Measurements from ENCODE around the gene IL1RAP.
A peak's percentile ranks its signal among the peaks of the same experiment; 100 is the strongest.
"Not testable (repeated sequence)": the region's sequence is repeated elsewhere in the genome, so short reads cannot be mapped to it uniquely, and the experiment has no call there.

IL1RAP gene

GRCh38 chr3:190514413-190515153, 698 bp downstream of the IL1RAP start:
- DNase-seq: peak; percentile 68

DNA sequence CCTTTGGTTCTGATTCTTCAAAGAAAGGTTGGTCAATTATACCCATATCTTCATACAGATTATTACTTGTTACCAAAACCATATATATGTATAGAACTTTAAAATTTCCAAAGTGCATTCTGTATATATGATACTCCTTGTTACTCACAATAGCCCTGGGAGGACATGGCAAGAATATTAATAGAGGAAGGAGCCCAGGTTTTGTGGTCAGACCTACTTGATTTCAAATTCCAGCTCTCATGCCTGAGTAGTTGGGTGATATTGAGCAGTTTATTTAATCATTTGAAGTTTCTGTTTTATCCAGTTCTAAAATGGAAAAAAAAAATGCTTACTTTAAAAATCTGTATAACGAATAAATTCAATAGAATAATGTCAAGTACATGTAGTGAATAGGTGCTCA, 2.5 kb downstream of the IL1RAP start:
- no peak for DNase-seq

DNA sequence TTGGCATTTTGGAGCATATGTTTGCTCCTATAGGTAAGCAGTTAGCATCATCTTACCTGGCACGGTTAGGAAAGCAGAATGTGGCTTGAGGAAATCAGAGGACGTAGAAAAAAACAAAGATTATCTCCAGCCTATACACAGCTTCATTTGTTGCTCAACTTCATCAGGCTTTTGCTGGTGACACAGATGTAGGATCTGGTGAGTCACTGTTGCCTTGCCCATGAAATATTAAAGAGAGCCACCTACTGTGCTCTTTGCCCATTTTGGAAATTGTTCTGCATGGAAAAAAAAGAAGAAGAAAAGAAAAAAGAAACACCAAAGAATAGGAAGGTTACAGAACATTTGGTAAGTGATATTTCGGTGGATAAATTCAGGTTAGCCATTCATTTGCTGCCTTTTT, 3.8 kb downstream of the IL1RAP start:
- DNase-seq: no peak

- DNase-seq: not testable (repeated sequence)
These were observed 4.6 kb downstream of the IL1RAP start for GRCh38 chr3:190518531-190518930.

- no peak for DNase-seq
These were observed 6.0 kb downstream of the IL1RAP start for GRCh38 chr3:190519886-190520285.

DNA sequence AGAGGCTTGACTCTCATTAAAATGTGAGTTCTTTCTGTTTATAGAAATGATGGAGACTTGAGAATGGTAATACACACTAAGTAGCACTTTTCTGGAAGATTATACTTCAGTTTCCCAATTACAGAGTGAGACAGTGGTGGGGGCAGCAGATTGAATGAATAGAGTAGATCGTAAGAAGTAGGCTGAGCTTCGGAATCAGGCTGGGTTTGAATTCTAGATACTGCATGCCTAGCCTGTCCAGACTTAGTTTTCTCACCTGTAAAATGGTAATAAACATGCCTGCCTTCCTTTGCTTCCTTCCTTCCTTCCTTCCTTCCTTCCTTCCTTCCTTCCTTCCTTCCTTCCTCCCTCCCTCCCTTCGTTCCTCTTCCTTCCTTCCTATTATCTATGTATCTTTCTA, 8.1 kb downstream of the IL1RAP start:
- no peak for DNase-seq

DNA sequence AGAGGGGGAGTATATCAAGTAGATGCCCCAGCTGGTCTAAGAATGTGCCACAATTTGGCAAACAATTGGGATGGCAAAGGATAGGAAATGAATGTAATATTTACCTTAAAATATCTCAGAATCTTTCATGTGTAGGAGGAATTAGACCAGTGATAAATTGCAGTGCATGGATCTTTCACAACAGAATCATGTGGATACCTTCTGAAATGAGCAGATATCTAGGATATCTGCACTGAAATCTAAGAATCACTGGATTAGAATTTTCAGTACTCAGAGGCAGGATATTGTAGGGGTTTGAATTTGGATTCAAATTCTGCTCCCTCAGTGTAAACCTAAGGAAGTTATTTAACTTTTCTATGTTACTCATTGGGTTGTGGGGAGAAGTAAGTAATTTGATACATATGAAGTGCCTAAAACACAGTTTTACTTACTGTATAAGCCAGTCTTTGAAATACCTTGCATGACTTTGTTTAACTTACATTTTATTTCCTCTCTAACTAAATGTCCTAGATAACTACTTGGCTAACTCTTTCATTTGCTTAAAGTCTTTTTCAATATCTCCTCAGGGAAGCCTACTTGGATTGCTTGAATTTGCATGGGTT, 8.8 kb downstream of the IL1RAP start:
- DNase-seq: no peak

DNA sequence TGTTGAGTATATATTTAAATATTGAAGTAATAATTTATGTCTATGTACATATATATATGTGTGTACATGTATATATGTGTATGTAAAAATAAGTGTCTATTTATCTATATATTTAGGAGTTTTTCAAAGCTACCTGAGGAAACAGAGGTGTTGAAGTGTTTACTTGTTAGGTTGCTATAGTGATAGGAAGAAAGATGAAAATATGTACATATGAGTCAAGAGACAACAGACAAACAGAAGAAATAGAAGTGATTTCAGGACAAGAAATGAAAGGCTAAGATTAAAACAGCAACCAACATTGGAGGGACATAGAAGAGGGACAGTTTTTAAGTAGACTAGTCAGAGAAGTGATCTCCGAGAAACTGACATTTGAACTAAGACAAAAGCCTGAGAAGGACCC, 11.1 kb downstream of the IL1RAP start:
- DNase-seq: no peak

- DNase-seq: no peak
These were observed 11.7 kb downstream of the IL1RAP start for GRCh38 chr3:190525634-190526033.

DNA sequence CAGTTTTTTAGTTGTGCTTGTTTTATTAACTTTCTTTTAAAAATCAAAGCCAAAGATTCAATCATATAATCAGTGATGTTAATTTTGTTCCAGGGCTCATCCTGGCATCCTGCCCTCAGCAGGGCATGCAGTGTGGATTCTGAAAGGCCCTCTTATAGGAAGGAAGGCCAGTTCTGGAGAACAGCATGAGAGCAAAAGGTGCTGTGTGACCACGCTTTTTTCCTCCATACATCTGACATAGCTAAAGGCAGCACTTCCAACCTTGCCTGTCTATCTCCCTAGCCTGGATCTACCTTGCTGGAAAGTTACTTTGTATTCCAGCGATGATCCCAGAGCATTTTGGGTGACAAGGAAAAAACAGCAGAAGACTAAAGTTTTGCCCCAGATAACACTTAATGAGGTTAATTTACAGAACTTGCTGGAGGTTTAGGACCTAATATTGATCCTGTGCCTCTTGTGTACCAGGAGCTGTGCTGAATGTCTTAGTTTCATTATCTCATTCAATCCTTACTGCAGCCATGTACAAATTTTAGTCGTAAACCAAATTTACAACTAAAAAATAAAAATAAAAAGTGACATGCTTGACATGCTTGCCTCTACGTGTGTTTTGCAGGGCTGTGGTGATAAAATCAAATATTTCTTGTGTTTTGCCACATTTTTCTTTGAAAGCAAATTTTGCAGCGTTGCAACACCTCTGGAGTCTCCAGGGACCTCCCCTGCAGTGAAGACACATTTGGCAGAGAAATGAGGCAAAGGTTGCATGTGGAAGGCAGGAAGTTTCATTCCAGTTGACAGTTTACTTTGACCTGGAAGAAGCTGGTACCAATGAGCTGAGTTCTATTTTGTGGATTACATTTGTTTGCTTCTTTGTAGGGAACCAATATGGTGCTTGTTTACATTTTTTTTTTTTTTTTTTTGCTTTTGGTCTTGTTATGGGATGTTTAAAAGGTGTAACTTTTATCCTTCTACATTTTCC, 13.2 kb downstream of the IL1RAP start:
- DNase-seq: no peak

DNA sequence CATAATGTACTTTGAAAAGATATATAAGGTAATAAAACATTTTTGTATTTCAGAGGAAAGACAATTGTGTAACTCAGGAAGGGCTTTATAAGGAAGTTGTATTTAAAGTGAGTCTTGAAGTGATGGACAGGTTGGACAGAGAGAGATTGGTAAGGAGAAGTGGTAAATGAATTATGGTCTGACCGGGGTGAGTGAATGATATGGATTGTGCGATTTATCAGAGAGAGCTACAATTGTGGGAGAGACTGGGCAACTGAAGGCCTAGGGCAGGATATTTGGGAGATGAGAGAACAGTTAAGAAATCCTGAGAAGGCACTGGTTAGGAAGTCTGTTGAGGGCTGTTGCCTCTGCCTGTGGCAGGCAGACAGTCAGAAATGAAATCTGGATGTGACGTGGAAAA, 14.8 kb downstream of the IL1RAP start:
- no peak for DNase-seq

GRCh38 chr3:190531406-190531805, 17.5 kb downstream of the IL1RAP start:
- no peak for DNase-seq

DNA sequence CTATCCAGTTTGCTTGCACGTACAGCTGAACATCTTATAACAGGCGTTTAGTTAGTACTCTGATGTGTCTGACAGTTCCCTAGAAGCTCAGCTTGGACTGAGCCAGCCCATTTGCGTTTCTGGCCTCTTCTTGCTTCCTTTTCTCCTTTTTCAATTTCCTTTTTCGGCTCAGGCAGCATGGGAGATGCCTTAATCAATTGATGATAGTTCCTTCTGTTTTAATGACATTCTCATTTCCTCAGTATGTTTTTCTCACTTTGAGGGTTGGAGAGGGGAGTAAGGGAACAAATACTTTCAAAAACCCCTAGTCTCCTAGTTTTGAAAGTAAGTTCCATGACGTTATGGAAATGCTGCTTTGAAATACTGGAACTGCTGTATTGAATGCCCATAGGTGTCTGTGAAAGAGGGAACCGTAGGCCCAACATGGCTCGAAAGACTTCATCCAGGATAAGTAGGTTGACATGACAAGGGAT, 18.9 kb downstream of the IL1RAP start:
- DNase-seq: no peak

- no peak for DNase-seq
These were observed 19.8 kb downstream of the IL1RAP start for GRCh38 chr3:190533511-190534281.

- no peak for DNase-seq
These were observed 20.5 kb downstream of the IL1RAP start for GRCh38 chr3:190534386-190534785.

DNA sequence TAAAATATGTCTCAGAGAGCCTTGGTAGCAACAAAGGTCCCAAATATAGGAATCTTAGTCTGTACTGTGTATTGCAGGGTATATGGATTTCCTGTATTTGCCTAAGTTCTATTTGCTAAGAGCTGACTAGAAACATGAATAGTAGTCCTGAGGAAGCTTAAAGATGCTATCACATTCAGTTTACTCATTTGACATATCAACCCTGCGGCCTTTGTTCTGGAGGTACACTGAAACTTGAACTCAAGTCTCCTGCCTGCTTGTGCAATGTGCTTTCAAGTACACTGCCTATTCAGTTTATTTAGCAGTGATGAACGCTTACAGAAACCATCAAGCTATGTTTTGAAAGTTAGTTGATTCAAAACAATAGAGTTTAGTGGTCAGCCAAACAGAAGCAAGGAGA, 21.1 kb downstream of the IL1RAP start:
- no peak for DNase-seq

- no peak for DNase-seq
These were observed 23.3 kb downstream of the IL1RAP start for GRCh38 chr3:190537146-190537545.

GRCh38 chr3:190538288-190538687, 24.4 kb downstream of the IL1RAP start:
- no peak for DNase-seq

DNA sequence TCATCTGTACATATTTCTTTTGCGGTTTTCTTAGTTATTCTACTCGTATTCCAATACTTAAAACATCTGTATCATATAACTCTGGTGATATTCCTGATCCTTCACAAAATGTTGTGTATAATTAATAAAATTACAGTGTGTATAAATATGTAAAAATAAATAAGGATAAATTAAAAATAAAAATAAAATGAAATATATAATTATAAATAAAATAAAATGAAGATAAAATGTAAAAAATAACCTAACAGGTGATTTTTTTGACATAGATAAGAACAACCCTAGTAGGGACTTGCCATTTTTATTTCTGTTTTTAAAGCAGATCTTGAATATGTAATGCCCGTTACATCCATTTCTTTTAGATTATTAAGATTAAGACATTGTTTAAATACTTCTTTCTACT, 25.6 kb downstream of the IL1RAP start:
- DNase-seq: no peak

- DNase-seq: no peak
These were observed 27.1 kb downstream of the IL1RAP start for GRCh38 chr3:190541008-190541407.

DNA sequence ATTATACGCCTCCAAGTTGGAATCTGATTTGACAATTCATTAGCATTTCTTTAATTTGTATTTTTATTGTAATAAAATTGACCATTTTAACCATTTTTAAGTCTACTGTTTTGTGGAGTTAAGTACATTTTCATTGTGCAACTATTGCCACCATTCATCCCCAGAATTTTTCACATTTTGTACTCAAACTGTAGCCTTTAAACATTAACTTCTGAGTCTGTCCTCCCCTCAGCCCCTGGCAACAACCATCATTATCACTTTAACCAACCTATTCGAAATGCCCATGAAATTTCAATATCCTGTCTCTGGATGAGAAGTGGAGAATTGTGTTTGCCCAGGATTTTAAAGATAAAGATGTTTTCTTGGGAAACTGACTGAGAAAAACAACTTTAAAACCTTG, 27.7 kb downstream of the IL1RAP start:
- no peak for DNase-seq

DNA sequence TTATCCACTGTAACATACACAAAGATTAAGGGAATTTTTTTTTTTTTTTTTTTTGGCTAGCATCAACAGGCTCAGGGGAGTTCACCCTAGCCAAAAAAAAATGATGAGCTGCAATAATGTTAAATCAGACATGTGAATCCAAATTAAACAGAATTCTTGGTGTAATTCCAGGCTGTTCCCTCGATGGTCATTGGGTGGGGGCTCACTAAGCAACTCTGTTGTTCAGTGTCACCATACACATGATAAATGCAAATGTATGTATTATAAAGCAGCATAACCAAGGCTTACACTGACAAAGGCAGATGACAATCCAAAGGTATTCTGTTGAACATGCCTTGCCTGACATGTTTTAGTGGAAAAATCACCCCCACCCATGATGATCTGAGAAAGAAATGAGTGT, 29.0 kb downstream of the IL1RAP start:
- DNase-seq: no peak

DNA sequence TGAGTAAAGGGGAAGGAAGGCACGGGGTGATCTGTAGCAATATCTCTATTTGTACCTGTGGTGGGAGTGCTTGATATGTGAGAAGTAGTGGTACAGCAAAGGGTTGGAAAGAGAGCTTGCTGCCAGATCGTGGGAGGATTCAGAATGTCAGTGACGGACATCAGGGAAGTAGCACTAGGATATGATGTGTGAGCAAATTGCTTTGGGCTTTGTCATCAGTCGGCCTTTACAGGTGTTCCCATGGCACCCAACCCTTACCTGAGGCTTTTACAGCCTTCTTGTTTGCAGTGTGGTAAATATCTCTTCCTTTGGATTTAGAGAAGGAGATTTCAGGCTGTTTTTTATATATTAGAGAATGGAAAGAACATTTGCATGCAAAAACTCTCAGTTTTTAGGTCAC, 29.8 kb downstream of the IL1RAP start:
- no peak for DNase-seq
